ENCODE data around the gene RPS4Y1.

RPS4Y1 gene

GRCh38 chrY:2896050-2896449, 54.6 kb downstream of the RPS4Y1 start:
- no peak overlapping the region for H3K4me3 ChIP-seq (ENCODE audit: control insufficient read depth in 1 of 7, extremely low read depth in 1 of 7, insufficient read depth in 4 of 7, low read depth in 2 of 7, low read length in 6 of 7)
- no peaks in the 10 kb centered on the region for H3K4me1 ChIP-seq (ENCODE audit: control extremely low read depth in 1 of 4, control insufficient read depth in 4 of 4, insufficient read depth in 4 of 4, low read length in 3 of 4)
- DNase-seq: no peak
- no peaks in the 10 kb centered on the region for H3K36me3 ChIP-seq (ENCODE audit: control insufficient read depth in 4 of 4, insufficient read depth in 4 of 4, low read length in 3 of 4)
- H3K27me3 ChIP-seq (replicated peaks in 2 of 5; ENCODE audit: control insufficient read depth in 4 of 5, insufficient read depth in 5 of 5, low read length in 4 of 5): no peaks in the 10 kb centered on the region
- ChIA-PET CTCF (no interaction called here), POLR2A (no interaction called here)
- no CpG with 5 or more reads among the region's 2 CpGs for WGBS (ENCODE audit: insufficient coverage)
- no peaks in the 10 kb centered on the region for H3K9me3 ChIP-seq (ENCODE audit: control extremely low read depth in 1 of 5, control insufficient read depth in 4 of 5, insufficient read depth in 2 of 5, low read depth in 1 of 5, low read length in 4 of 5)
- no peak overlapping the region for H3K27ac ChIP-seq (ENCODE audit: insufficient read depth in 1 of 2, low read depth in 1 of 2, low read length in 2 of 2, poor library complexity in 1 of 2, severe bottlenecking in 2 of 2)

- WGBS (ENCODE audit: insufficient coverage): no CpG with 5 or more reads among the region's 1 CpG
- no peak for DNase-seq
- Histone ChIP-seq H3K27me3 (replicated peaks in 2 of 5; ENCODE audit: control insufficient read depth in 4 of 5, insufficient read depth in 5 of 5, low read length in 4 of 5) (no peaks in the 10 kb centered on the region), H3K4me3 (ENCODE audit: control insufficient read depth in 1 of 7, extremely low read depth in 1 of 7, insufficient read depth in 4 of 7, low read depth in 2 of 7, low read length in 6 of 7) (no peak overlapping the region), H3K4me1 (ENCODE audit: control extremely low read depth in 1 of 4, control insufficient read depth in 4 of 4, insufficient read depth in 4 of 4, low read length in 3 of 4) (no peaks in the 10 kb centered on the region), H3K27ac (ENCODE audit: insufficient read depth in 1 of 2, low read depth in 1 of 2, low read length in 2 of 2, poor library complexity in 1 of 2, severe bottlenecking in 2 of 2) (no peak overlapping the region), H3K9me3 (ENCODE audit: control extremely low read depth in 1 of 5, control insufficient read depth in 4 of 5, insufficient read depth in 2 of 5, low read depth in 1 of 5, low read length in 4 of 5) (peaks cover 0 to 2% (median 0%) of the 10 kb centered on the region in 5 experiments), H3K36me3 (ENCODE audit: control insufficient read depth in 4 of 4, insufficient read depth in 4 of 4, low read length in 3 of 4) (no peaks in the 10 kb centered on the region)
- CTCF ChIA-PET: no interaction called here
- POLR2A ChIA-PET: no interaction called here
Observed at GRCh38 chrY:2907356-2907755, 66.0 kb downstream of the RPS4Y1 start.

GRCh38 chrY:2913066-2913815, 71.8 kb downstream of the RPS4Y1 start:
- no peaks in the 10 kb centered on the region for H3K36me3 ChIP-seq (ENCODE audit: control insufficient read depth in 4 of 4, insufficient read depth in 4 of 4, low read length in 3 of 4)
- no peak overlapping the region for H3K27ac ChIP-seq (ENCODE audit: insufficient read depth in 1 of 2, low read depth in 1 of 2, low read length in 2 of 2, poor library complexity in 1 of 2, severe bottlenecking in 2 of 2)
- ChIA-PET CTCF (interaction anchor here (1.1 kb wide), 1 partner anchor 86 kb away, joined by 3 read pairs; no protein-coding TSS in a partner anchor), POLR2A (no interaction called here)
- no peaks in the 10 kb centered on the region for H3K4me1 ChIP-seq (ENCODE audit: control extremely low read depth in 1 of 4, control insufficient read depth in 4 of 4, insufficient read depth in 4 of 4, low read length in 3 of 4)
- DNase-seq: peak in 1 of 3 donors; percentile 52
- no peaks in the 10 kb centered on the region for H3K9me3 ChIP-seq (ENCODE audit: control extremely low read depth in 1 of 5, control insufficient read depth in 4 of 5, insufficient read depth in 2 of 5, low read depth in 1 of 5, low read length in 4 of 5)
- H3K4me3 ChIP-seq (ENCODE audit: control insufficient read depth in 1 of 7, extremely low read depth in 1 of 7, insufficient read depth in 4 of 7, low read depth in 2 of 7, low read length in 6 of 7): no peak overlapping the region
- H3K27me3 ChIP-seq (replicated peaks in 2 of 5; ENCODE audit: control insufficient read depth in 4 of 5, insufficient read depth in 5 of 5, low read length in 4 of 5): no peaks in the 10 kb centered on the region
